ENCODE results near the gene ADISSP.

GRCh38 chr20:3811467-3812258 is 44.1 kb upstream of the ADISSP start:
- TF ChIP-seq, protein P1, sequence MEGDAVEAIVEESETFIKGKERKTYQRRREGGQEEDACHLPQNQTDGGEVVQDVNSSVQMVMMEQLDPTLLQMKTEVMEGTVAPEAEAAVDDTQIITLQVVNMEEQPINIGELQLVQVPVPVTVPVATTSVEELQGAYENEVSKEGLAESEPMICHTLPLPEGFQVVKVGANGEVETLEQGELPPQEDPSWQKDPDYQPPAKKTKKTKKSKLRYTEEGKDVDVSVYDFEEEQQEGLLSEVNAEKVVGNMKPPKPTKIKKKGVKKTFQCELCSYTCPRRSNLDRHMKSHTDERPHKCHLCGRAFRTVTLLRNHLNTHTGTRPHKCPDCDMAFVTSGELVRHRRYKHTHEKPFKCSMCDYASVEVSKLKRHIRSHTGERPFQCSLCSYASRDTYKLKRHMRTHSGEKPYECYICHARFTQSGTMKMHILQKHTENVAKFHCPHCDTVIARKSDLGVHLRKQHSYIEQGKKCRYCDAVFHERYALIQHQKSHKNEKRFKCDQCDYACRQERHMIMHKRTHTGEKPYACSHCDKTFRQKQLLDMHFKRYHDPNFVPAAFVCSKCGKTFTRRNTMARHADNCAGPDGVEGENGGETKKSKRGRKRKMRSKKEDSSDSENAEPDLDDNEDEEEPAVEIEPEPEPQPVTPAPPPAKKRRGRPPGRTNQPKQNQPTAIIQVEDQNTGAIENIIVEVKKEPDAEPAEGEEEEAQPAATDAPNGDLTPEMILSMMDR (IDR thresholded peaks at IDR 0.05; ENCODE audit: insufficient read depth, low read length, poor library complexity, severe bottlenecking) = no peak
- no peak for TF ChIP-seq EZH2phosphoT487 (conservative IDR thresholded peaks at IDR 0.05; ENCODE audit: low read length)

Data from SU-DHL-6 (cell line).